ENCODE measurements around the gene SPACA7.
"Not testable (repeated sequence)": the region's sequence is repeated elsewhere in the genome, so short reads cannot be mapped to it uniquely, and the experiment has no call there.

GRCh38 chr13:112398347-112398746 is 22.2 kb downstream of the SPACA7 start:
- not testable (repeated sequence) for TF ChIP-seq POLR2AphosphoS5, POLR2A (IDR thresholded peaks at IDR 0.05)
